Activated CD4-positive, CD25-positive, alpha-beta regulatory T cell treated with anti-CD3 and anti-CD28 coated beads, Interleukin-2, amount 50 U/mL, for 16 hours (primary cell): ENCODE measurements around the gene ANGPT4.
A peak's percentile ranks its signal among the peaks of the same experiment; 100 is the strongest.
"Not testable (repeated sequence)": the region's sequence is repeated elsewhere in the genome, so short reads cannot be mapped to it uniquely, and the experiment has no call there.

Source experiments
- DNase-seq: peaks from one replicate; pipeline ENCODE4 v3.0.0-alpha.2; 2020; ENCODE audit warnings: low read depth, low spot score

The ANGPT4 gene

DNA sequence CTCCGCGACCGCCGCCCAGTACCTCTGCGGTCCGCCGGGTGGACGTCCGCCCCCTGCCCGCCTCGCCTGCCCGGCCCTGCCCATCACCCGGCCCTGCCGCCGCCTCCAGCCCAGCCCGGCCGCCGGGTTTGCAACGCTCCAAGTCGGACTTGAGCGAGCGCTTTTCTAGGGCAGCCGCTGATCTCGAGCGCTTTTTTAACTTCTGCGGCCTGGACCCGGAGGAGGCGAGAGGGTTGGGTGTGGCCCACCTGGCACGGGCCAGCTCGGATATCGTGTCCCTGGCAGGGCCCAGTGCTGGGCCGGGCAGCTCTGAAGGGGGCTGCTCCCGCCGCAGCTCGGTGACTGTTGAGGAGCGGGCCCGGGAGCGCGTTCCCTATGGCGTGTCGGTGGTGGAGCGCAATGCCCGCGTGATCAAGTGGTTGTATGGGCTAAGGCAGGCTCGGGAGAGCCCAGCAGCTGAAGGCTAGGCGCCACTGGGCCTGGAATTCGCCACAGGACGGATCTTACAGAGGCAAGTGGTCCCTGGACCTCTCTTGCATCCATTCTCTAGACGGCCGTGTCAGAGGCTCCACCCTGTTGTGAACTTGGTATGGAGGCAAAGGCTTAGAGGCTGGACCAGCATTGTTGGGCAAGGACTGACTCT is 70.8 kb downstream of the ANGPT4 start:
- no peak for DNase-seq

DNA sequence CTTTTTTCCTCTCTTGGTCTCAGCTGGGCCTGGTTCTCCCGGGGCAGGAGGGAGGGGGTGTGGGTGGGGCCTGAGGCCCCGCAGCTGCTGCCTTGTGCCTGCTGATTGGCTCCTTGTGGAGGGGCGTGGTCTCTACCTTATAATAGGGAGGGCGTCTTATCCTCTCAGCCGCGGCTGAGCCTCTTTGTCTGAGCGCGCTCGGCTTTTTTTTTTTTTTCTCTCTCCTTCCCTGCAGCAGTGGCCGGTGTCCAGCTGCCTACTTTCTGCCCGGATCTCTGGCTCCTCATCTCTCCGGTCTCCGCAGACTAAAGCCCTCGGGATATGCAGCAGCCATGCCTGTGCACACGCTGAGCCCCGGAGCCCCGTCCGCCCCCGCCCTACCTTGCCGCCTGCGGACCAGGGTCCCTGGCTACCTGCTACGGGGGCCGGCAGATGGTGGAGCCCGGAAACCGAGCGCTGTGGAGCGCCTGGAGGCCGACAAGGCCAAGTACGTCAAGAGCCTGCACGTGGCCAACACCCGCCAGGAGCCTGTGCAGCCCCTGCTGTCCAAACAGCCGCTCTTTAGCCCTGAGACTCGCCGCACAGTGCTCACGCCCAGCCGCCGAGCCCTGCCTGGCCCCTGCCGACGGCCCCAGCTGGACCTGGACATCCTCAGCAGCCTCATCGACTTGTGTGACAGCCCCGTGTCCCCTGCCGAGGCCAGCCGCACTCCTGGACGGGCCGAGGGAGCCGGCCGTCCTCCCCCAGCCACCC is 71.5 kb downstream of the ANGPT4 start:
- peak; percentile 81 for DNase-seq

DNA sequence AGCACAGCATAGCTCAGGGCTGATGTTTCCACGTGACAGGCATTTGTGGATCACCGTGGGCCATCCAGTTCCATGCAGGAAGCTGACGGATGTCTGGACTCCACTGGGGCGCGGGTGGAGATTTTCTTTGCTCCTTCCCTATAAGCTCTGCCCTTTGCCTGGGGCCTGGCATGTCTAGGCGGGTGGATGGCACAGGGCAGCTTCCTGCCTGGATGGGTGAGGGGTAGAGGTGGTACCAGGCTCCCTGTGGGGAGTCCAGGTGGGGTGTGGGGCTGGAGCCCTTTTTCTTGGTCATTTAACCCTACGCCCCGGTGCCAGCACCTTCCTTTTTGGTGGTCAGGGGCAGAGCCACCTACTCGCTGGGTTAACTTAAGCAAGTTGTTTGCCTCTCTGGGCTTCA is 72.2 kb downstream of the ANGPT4 start:
- DNase-seq, result no peak

- DNase-seq, result no peak
Observed at GRCh38 chr20:842547-842940, 73.6 kb downstream of the ANGPT4 start.

GRCh38 chr20:841568-842546 is 74.3 kb downstream of the ANGPT4 start:
- DNase-seq, result no peak

DNA sequence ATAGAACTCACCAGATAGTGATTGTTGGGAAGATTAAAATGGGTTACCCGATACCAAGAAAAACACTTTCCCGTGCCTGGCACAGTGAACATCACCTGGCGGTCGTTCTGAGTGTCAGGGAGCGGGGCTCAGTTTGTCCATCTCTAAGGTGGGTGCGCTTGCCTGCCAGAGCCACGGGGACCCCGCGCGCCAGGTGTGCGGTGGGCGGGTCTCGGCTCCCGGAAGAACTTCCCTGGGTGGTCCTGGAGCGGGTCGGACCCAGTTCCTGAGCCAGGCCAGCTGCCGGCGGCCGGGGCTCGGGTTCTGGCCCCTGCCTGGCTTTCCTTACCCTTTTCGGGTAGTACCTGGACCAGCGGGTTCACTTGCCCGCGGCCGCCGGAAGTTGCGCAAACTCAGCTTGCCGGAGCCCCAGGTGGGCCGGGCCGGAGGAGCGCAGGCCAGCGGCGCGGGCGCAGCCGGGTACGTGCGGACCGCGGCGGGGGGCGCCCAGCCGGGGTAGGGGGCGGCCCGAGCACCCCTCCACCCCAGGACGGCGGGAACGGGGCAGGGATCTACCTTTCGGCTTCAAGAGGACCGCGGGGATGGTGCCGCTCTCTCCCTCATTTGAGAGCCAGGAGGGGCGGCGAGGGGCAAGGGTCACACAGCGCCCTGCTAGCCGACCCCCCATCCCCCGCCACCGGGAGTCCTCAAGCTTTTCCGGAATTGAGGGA is 75.1 kb downstream of the ANGPT4 start:
- DNase-seq, result no peak

- no peak for DNase-seq
Observed at GRCh38 chr20:840503-840857, 75.7 kb downstream of the ANGPT4 start.

- no peak for DNase-seq
Observed at GRCh38 chr20:839626-840025, 76.5 kb downstream of the ANGPT4 start.

DNA sequence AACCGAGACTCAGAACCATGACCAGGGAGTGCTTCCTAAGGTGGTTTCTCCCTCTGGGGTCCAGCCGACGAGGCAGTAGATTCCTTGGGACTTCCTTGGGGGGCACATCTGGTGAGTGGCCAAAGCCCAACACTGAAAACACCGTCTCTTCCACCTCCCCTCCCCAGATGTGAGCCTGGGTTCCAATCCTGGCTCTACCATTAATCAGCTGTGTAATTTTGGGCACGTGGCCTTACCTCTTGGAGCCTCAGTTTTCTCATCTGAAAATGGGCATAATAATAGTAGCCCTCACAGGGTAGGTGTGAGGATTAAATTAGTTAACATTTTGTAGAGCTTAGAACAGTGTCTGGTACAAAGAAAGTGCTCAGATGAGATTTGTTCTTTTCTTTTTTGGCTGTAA is 77.1 kb downstream of the ANGPT4 start:
- DNase-seq, result no peak

GRCh38 chr20:836190-836589 is 79.9 kb downstream of the ANGPT4 start:
- no peak for DNase-seq

DNA sequence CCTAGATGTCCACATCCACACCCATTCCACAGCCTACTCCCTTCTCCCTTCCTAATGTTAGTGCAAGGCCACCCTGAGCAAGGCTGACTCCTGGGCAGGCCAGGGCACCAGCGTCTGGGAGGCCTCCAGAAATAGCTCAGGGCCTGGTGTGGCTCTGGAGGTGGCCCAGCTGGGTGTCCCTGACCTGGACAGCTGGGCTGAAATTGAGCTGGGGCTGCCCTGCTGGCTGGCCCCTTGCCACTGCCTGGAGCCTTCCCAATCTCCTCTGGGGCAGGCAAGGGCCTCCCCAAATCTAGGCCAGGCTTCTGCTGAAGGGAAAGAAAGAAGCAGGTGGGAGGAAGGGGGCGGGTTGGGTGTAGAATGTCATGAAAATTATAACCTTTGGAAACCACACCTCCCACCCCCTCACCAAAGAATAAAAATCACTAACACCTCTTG is 80.5 kb downstream of the ANGPT4 start:
- no peak for DNase-seq

DNA sequence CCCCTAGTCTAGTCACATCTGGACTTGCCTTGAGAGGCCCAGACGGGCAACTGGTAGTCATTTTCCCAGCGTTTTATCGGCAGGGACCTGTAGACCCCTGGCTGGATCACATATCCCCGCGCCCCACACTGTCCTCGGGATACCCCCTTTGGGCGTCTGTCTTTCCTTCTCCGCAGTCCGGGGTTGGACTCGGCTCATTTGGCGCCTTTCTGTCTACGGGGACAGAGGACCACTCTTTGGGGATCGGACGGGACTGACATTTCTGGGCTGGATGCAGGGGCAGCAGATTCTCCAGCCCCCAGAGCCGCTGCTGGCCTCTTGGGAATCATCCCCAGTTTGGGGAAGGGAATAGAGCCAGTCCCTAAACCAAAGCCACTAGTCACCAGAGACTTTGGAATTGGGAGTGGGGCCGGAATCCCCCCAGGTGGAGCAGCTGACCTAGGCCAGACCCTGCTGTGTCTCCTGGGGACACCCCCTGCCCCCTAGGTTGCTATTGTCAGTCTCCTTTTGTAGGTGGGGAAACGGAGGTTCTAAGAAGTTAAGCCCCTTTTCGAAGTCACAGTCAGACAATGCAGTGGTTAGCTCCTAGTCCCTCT is 81.9 kb downstream of the ANGPT4 start:
- DNase-seq, result no peak

- peak; percentile 89 for DNase-seq
Observed at GRCh38 chr20:833450-834150, 82.5 kb downstream of the ANGPT4 start, which contains the start of gene FAM110A. Gene FAM110A (plus strand): TSS chr20:833715. CDS start chr20:844805, 11,090 bp downstream.

DNA sequence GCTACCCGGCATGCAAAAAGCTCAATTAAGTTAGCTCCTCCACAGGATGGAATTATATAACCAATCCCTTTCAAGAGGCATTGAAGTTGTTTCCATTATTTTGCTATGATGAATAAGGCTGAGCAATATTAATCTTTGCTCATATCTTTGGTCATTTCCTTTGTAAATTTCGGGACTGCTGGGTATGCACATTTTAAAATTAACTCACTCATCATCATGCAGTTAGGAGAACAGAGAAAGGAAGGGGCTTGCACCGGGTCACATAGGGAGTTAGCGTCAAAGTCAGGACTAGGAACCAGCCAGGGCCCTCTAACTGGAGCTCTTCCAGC is 83.0 kb downstream of the ANGPT4 start:
- DNase-seq, result no peak

DNA sequence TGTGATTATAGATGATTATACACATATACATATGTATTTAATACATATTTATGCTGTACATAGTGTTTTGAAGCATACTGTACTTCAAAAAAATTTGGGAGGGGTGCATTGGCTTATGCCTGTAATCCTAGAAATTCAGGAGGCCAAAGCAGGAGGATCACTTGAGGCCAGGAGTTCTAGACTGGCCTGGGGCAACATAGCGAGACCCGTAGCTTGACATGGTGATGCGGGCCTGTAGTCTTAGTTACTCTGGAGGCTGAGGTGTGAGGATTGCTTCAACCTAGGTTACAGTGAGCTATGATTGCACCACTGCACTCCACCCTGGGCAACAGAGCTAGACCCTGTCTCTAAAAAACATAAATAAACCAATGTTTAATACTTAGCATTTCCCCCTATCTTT is 84.2 kb downstream of the ANGPT4 start:
- no peak for DNase-seq

DNA sequence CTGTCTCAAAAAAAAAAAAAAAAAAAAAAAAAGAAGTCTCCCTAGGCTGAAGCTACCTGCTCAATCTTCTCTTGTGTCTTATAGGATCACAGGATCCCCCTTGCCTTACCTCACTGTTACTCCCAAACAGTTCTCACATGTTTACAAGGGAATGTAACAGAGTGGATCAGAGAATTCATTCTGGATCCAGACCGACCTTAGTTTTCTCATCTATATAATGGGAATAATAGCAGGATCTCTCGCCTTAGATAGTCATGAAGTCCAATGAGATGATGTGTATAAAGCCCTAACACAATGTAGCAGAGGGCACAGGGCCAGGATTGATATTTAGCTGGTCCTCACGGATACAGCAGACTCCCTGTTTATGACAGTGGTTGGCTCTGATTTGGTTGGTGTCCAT is 84.9 kb downstream of the ANGPT4 start:
- no peak for DNase-seq

- no peak for DNase-seq
Observed at GRCh38 chr20:830011-830521, 86.1 kb downstream of the ANGPT4 start.

DNA sequence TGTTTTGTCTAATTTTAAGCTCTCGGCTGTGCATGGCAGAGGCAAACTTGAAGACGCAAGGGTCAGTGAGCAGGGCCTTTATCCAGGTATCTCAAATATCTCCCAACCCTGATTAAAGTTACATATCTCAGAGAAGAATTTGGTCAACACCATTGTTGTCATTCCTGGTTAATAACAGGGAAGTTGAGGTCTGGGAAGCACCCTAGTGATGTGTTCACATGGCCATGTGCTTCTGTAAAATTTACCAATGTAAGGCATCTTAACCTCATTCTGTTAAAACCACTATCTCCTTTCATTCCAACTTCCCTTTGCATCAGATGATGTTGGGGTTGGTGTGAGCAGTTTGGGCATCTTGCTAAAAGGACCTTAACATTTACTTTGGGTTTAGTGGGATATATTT is 86.6 kb downstream of the ANGPT4 start:
- DNase-seq, result no peak

- no peak for DNase-seq
Observed at GRCh38 chr20:828987-829386, 87.1 kb downstream of the ANGPT4 start.

DNA sequence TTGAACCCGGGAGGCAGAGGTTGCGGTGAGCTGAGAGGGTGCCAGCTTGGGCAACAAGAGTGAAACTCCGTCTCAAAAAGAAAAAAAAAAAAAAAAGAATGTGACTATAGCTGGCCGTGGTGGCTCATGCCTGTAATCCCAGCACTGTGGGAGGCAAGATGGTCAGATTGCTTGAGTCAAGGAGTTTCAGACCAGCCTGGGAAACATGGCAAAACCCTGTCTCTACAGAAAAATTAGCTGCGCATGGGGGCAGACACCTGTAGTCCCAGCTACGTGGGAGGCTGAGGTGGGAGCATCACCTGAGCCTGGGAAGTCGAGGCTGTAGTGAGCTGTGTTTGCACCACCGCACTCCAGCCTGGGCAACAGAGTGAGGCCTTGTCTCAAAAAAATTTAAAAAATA is 88.2 kb downstream of the ANGPT4 start:
- not testable (repeated sequence) for DNase-seq
